Thyroid gland (tissue), 4 donors: Measurements from ENCODE around the gene LIPT1. TPM values are rescaled to one million over a fixed set of nuclear protein-coding genes. Genes with fewer than 3 reads are reported as not detected.
"Not testable (repeated sequence)": the region's sequence is repeated elsewhere in the genome, so short reads cannot be mapped to it uniquely, and the experiment has no call there.

Experiments used
- DNase-seq, 2 donors: peaks; one replicate each; pipeline ENCODE4 v3.0.0-alpha.2; 2019
- H3K27ac ChIP-seq, 3 donors: fragments of 200-600 bp; sonication (generic); 1 replicate in 2 of 3; 2 replicates in 1 of 3; pipeline ENCODE4 v1.5.1; 2016 to 2019; ENCODE audit warnings: mild to moderate bottlenecking in 1 of 3, moderate library complexity in 1 of 3
- H3K27me3 ChIP-seq: fragments of 200-600 bp; sonication (generic); one replicate; pipeline ENCODE4 v1.5.1; 2019
- H3K36me3 ChIP-seq, 2 donors: fragments of 200-600 bp; sonication (generic); one replicate each; pipeline ENCODE4 v1.5.1; 2016 to 2019
- H3K4me1 ChIP-seq, 2 donors: fragments of 200-600 bp; sonication (generic); one replicate each; pipeline ENCODE4 v1.5.1; 2017 to 2019
- H3K4me3 ChIP-seq, 3 donors: fragments of 200-600 bp; sonication (generic); replicated peaks in 1 of 3; 1 replicate in 2 of 3; 2 replicates in 1 of 3; pipeline ENCODE4 v1.5.1; 2016; ENCODE audit warnings: mild to moderate bottlenecking in 1 of 3
- H3K9me3 ChIP-seq: fragments of 200-600 bp; sonication (generic); one replicate; pipeline ENCODE4 v1.5.1; 2017
- POLR2A ChIP-seq, 2 donors: fragments of 450-650 bp; IDR thresholded peaks; one replicate each; pipeline ENCODE4 v1.6.1; 2017; ENCODE audit warnings: antibody characterized with exemption in 2 of 2, mild to moderate bottlenecking in 2 of 2, moderate library complexity in 1 of 2
- WGBS, 2 donors: methylation state at CpG; one replicate each; pipeline ENCODE4 v1.1.5; 2017; 5-methylcytosine and 5-hydroxymethylcytosine counted together
- intact Hi-C: fragments of 100-400 bp; cut with DNase I; formaldehyde crosslinking; loops from one replicate; pipeline ENCODE4 v1.15.1; 2023
- total RNA-seq, 4 donors: library from RNA; depleted of rRNA; stranded (reverse); fragments of >200 nt; gene quantifications; one replicate each; pipeline ENCODE4 v1.2.3, GENCODE V29; 2016
- TF ChIP-seq, protein P1 (sequence below), 6 experiments: fragments of 200-600 bp in 3 of 6; fragments of 450-650 bp in 3 of 6; sonication (generic) in 3 of 6; IDR thresholded peaks; one replicate each; pipeline ENCODE4 v1.5.1; 2016 to 2019; ENCODE audit warnings: antibody characterized with exemption in 6 of 6, mild to moderate bottlenecking in 2 of 6, inconsistent platforms in 1 of 6, moderate library complexity in 1 of 6

Gene LIPT1
- total RNA-seq, 4 donors from 2014 or later, result 10.6 to 15.5 (median 12.7) TPM

DNA sequence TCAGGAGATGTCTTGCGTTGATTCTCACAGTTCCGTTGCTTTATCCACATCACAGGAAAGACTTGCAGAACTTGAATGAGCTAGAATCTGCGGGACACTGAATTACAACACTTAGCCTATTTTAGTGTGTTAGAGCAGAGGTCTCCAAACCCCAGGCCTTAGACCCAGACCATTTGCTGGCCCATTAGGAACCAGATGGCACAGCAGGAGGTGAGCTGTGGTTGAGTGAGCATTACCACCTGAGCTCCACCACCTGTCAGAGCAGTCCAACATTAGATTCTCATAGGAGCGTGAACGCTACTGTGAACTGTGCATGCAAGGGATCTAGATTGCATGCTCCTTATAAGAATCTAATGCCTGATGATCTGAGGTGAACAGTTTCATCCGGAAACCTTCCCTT lies 30.0 kb downstream of the LIPT1 start:
- Histone ChIP-seq H3K4me1 (peaks cover 11 to 21% of the 10 kb centered on the region in 2 donors), H3K27ac (no peak overlapping the region), H3K9me3 (no peaks in the 10 kb centered on the region), H3K4me3 (no peak overlapping the region), H3K27me3 (no peaks in the 10 kb centered on the region), H3K36me3 (no peaks in the 10 kb centered on the region)
- no peak for TF ChIP-seq POLR2A (IDR thresholded peaks at IDR 0.05)
- TF ChIP-seq, protein P1, sequence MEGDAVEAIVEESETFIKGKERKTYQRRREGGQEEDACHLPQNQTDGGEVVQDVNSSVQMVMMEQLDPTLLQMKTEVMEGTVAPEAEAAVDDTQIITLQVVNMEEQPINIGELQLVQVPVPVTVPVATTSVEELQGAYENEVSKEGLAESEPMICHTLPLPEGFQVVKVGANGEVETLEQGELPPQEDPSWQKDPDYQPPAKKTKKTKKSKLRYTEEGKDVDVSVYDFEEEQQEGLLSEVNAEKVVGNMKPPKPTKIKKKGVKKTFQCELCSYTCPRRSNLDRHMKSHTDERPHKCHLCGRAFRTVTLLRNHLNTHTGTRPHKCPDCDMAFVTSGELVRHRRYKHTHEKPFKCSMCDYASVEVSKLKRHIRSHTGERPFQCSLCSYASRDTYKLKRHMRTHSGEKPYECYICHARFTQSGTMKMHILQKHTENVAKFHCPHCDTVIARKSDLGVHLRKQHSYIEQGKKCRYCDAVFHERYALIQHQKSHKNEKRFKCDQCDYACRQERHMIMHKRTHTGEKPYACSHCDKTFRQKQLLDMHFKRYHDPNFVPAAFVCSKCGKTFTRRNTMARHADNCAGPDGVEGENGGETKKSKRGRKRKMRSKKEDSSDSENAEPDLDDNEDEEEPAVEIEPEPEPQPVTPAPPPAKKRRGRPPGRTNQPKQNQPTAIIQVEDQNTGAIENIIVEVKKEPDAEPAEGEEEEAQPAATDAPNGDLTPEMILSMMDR (IDR thresholded peaks at IDR 0.05), result no peak
- WGBS, 2 donors, result 94 to 96% methylated on average over 6 of the region's 6 CpGs
- no peak for DNase-seq
- intact Hi-C loops, result loop anchor here (10.0 kb wide), 1 partner anchor 150 kb away; the partner anchor contains the start of genes EIF5B and TXNDC9

DNA sequence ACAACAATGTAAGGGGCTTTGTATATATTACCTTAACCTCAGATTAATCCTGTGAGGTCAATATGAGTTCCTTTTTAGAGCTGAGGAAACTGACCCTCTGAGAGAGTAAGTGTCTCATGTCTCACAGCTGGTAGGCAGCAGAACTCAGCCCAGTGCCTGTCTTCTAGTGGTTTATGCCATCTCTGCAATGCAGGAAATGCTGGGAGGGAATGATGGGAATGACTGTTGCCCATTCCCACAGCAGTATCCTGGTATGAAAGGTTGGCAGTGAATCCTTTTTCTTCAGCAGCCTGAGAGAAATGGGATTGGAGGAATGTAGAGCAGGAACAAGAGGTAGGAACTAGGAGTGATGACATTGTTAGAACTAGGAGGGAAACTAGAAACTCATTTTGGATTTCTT lies 32.2 kb downstream of the LIPT1 start:
- Histone ChIP-seq H3K27ac (no peak overlapping the region), H3K36me3 (no peaks in the 10 kb centered on the region), H3K9me3 (no peaks in the 10 kb centered on the region), H3K27me3 (no peaks in the 10 kb centered on the region), H3K4me3 (no peak overlapping the region), H3K4me1 (peaks cover under 1 to 11% of the 10 kb centered on the region in 2 donors)
- no peak for TF ChIP-seq POLR2A (IDR thresholded peaks at IDR 0.05)
- TF ChIP-seq, protein P1 (IDR thresholded peaks at IDR 0.05), result no peak
- DNase-seq, result no peak
- intact Hi-C loops, result loop anchor here (10.0 kb wide), 1 partner anchor 148 kb away; the partner anchor contains the start of genes EIF5B and TXNDC9

DNA sequence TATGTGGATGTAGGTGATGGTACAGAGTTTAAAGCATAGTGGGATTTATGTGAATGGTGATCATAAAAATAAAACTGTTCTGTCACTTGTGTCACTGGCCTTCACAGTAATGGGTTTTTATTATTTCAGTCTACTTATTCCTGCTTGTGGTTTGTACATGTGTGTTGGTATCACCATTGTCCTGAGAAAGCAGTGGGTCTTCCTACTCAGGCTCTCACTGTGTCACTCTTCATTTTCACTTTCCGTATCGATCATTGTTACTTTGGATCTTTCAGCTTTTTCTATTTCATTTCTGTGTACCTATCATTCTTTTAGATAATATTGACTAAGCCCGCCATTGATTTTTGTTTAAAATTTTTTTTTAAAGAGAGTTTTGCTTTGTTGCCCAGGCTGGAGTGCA lies 33.6 kb downstream of the LIPT1 start:
- no peak overlapping the region for H3K27ac ChIP-seq
- H3K9me3 ChIP-seq, result no peaks in the 10 kb centered on the region
- 97 to 99% methylated on average over 3 of the region's 3 CpGs for WGBS, 2 donors
- H3K4me3 ChIP-seq, result no peak overlapping the region
- H3K36me3 ChIP-seq, result no peaks in the 10 kb centered on the region
- DNase-seq, result no peak
- H3K4me1 ChIP-seq, result no peaks in the 10 kb centered on the region
- no peak for TF ChIP-seq POLR2A (IDR thresholded peaks at IDR 0.05)
- TF ChIP-seq, protein P1 (IDR thresholded peaks at IDR 0.05), result no peak
- intact Hi-C loops, result loop anchor here (10.0 kb wide), 1 partner anchor 146 kb away; the partner anchor contains the start of genes EIF5B and TXNDC9
- H3K27me3 ChIP-seq, result no peaks in the 10 kb centered on the region

DNA sequence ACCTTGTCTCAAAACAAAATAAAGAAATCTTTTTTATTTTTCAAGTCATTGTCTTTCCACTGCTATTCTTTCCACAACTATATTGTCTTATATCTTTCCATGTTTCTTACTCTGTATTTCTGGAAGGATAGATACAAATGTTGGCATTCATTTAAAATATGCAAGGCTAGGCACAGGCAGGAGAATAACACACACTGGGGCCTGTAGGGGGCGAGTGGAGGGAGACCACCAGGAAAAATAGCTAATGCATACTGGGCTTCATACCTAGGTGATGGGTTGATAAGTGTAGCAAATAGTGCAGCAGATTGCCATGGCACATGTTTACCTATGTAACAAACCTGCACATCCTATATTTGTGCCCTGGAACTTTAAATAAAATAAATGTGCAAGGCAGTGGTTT lies 35.8 kb downstream of the LIPT1 start:
- WGBS, 2 donors, result 93 to 97% methylated on average over 1 of the region's 1 CpG
- TF ChIP-seq, protein P1 (IDR thresholded peaks at IDR 0.05), result no peak
- no peak for TF ChIP-seq POLR2A (IDR thresholded peaks at IDR 0.05)
- Histone ChIP-seq H3K9me3 (no peaks in the 10 kb centered on the region), H3K27me3 (no peaks in the 10 kb centered on the region), H3K36me3 (peaks cover under 1 to 2% of the 10 kb centered on the region in 2 donors), H3K4me3 (no peak overlapping the region), H3K4me1 (no peaks in the 10 kb centered on the region), H3K27ac (no peak overlapping the region)
- no peak for DNase-seq
- intact Hi-C loops, result no loop called here

DNA sequence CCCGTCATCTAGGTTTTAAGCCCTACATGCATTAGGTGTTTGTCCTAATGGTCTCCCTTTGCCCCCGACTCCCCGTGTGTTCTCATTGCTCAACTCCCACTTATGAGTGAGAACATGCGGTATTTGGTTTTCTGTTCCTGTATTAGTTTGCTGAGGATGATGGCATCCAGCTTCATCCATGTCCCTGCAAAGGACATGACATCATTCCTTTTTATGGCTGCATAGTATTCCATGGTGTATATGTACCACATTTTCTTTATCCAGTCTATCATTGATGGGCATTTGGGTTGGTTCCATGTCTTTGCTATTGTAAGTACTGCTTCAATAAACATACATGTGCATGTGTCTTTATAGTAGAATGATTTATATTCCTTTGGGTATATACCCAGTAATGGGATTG lies 37.6 kb downstream of the LIPT1 start:
- WGBS, 2 donors, result 97 to 98% methylated on average over 4 of the region's 4 CpGs
- DNase-seq, H3K9me3 ChIP-seq, H3K4me3 ChIP-seq, intact Hi-C loops, H3K27me3 ChIP-seq, H3K27ac ChIP-seq, H3K4me1 ChIP-seq: not testable (repeated sequence)
- peaks cover 12 to 17% of the 10 kb centered on the region in 2 donors for H3K36me3 ChIP-seq
